ENCODE measurements around the gene TNXB.

DNA sequence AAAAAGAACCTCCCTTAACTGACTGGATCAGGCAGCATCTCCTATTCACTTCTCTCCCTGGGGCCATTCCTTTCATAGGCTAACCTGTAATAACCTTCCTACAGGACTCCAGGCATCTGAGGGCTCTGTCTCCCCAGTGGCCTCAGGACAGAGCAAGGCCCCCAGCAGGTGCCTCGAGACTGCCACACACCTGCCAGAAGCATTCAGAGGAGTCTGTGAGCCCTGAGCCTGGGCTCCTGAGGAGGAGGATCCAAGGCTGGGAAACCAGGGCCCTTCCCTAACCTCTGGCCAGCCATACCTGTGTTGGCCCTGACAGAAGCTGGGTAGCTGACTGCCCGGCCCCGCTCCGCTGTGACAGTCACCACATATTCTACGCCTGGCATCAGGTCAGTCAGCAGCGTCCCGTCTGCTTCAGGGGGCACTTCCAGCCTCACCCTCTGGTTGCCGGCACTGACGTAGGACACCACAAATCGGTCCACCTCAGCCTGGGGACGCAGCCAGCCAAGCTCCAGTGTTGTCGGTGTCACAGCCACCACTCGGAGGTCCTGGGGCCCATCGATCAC, 20.6 kb downstream of the TNXB start:
- no peak for TF ChIP-seq EZH2 (IDR thresholded peaks at IDR 0.05; ENCODE audit: low read depth, unreplicated experiment)
- TF ChIP-seq, protein P1, sequence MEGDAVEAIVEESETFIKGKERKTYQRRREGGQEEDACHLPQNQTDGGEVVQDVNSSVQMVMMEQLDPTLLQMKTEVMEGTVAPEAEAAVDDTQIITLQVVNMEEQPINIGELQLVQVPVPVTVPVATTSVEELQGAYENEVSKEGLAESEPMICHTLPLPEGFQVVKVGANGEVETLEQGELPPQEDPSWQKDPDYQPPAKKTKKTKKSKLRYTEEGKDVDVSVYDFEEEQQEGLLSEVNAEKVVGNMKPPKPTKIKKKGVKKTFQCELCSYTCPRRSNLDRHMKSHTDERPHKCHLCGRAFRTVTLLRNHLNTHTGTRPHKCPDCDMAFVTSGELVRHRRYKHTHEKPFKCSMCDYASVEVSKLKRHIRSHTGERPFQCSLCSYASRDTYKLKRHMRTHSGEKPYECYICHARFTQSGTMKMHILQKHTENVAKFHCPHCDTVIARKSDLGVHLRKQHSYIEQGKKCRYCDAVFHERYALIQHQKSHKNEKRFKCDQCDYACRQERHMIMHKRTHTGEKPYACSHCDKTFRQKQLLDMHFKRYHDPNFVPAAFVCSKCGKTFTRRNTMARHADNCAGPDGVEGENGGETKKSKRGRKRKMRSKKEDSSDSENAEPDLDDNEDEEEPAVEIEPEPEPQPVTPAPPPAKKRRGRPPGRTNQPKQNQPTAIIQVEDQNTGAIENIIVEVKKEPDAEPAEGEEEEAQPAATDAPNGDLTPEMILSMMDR (conservative IDR thresholded peaks at IDR 0.05; ENCODE audit: low read depth in 2 of 2): no peak
- TF ChIP-seq STAT1 (IDR thresholded peaks at IDR 0.05; ENCODE audit: unreplicated experiment): no peak
- no peak for TF ChIP-seq POLR2AphosphoS5 (IDR thresholded peaks at IDR 0.05; ENCODE audit: low read depth)
- no peak for TF ChIP-seq EZH2phosphoT487 (IDR thresholded peaks at IDR 0.05; ENCODE audit: unreplicated experiment)
- no peak for TF ChIP-seq JUNB (IDR thresholded peaks at IDR 0.05; ENCODE audit: unreplicated experiment)
- no peak for TF ChIP-seq CREB1 (CRISPR knock-in tag; IDR thresholded peaks at IDR 0.05; ENCODE audit: low read depth)
- no peak for TF ChIP-seq ZNF331 (CRISPR knock-in tag; IDR thresholded peaks at IDR 0.05; ENCODE audit: low read depth)
- TF ChIP-seq, protein P2, sequence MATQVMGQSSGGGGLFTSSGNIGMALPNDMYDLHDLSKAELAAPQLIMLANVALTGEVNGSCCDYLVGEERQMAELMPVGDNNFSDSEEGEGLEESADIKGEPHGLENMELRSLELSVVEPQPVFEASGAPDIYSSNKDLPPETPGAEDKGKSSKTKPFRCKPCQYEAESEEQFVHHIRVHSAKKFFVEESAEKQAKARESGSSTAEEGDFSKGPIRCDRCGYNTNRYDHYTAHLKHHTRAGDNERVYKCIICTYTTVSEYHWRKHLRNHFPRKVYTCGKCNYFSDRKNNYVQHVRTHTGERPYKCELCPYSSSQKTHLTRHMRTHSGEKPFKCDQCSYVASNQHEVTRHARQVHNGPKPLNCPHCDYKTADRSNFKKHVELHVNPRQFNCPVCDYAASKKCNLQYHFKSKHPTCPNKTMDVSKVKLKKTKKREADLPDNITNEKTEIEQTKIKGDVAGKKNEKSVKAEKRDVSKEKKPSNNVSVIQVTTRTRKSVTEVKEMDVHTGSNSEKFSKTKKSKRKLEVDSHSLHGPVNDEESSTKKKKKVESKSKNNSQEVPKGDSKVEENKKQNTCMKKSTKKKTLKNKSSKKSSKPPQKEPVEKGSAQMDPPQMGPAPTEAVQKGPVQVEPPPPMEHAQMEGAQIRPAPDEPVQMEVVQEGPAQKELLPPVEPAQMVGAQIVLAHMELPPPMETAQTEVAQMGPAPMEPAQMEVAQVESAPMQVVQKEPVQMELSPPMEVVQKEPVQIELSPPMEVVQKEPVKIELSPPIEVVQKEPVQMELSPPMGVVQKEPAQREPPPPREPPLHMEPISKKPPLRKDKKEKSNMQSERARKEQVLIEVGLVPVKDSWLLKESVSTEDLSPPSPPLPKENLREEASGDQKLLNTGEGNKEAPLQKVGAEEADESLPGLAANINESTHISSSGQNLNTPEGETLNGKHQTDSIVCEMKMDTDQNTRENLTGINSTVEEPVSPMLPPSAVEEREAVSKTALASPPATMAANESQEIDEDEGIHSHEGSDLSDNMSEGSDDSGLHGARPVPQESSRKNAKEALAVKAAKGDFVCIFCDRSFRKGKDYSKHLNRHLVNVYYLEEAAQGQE (IDR thresholded peaks at IDR 0.05; ENCODE audit: unreplicated experiment): no peak
- TF ChIP-seq ETS1 (IDR thresholded peaks at IDR 0.05): no peak
